Upper lobe of left lung (tissue), 6 donors: Measurements from ENCODE around the gene SMOC1. TPM values are rescaled to one million over a fixed set of nuclear protein-coding genes. Genes with fewer than 3 reads are reported as not detected.

Experiments used
- ATAC-seq, 2 donors: fragments of 200-7000 bp; cut with Tn5 transposase; one replicate each; pipeline ENCODE4 v1.9.1; 2022; ENCODE audit warnings: mild to moderate bottlenecking in 2 of 2, moderate library complexity in 2 of 2; ENCODE audit not compliant: low FRiP score in 2 of 2
- DNase-seq, 2 donors: peaks; one replicate each; pipeline ENCODE4 v3.0.0-alpha.2; 2019 to 2020
- H3K27ac ChIP-seq, 4 donors: fragments of 200-600 bp; sonication (generic); one replicate each; pipeline ENCODE4 v1.5.1; 2016 to 2019
- H3K27me3 ChIP-seq, 4 donors: fragments of 200-600 bp; sonication (generic); one replicate each; pipeline ENCODE4 v1.5.1; 2017 to 2019
- H3K36me3 ChIP-seq, 4 donors: fragments of 200-600 bp; sonication (generic); one replicate each; pipeline ENCODE4 v1.5.1; 2016 to 2019
- H3K4me1 ChIP-seq, 4 donors: fragments of 200-600 bp; sonication (generic); one replicate each; pipeline ENCODE4 v1.5.1; 2018 to 2019
- H3K4me3 ChIP-seq, 4 donors: fragments of 200-600 bp; sonication (generic); one replicate each; pipeline ENCODE4 v1.5.1; 2017 to 2019; ENCODE audit warnings: mild to moderate bottlenecking in 2 of 4, moderate library complexity in 1 of 4
- H3K9me3 ChIP-seq, 4 donors: fragments of 200-600 bp; sonication (generic); one replicate each; pipeline ENCODE4 v1.5.1; 2018 to 2019
- EP300 ChIP-seq, 4 donors: sonication (generic); formaldehyde crosslinking; IDR thresholded peaks; one replicate each; pipeline ENCODE4 v1.5.1; 2017; ENCODE audit warnings: antibody characterized with exemption in 4 of 4, control low read depth in 2 of 4
- POLR2A ChIP-seq, 4 donors: fragments of 450-650 bp; IDR thresholded peaks; one replicate each; pipeline ENCODE4 v1.5.1; 2016 to 2017; ENCODE audit warnings: antibody characterized with exemption in 4 of 4, mild to moderate bottlenecking in 2 of 4
- POLR2AphosphoS5 ChIP-seq, 2 donors: sonication (generic); formaldehyde crosslinking; IDR thresholded peaks; one replicate each; pipeline ENCODE4 v1.5.1; 2017; ENCODE audit warnings: antibody characterized with exemption in 2 of 2
- WGBS, 2 donors: methylation state at CpG; one replicate each; pipeline ENCODE4 v1.1.5; 2017 to 2018; 5-methylcytosine and 5-hydroxymethylcytosine counted together
- total RNA-seq, 6 donors: library from RNA; depleted of rRNA in 4 of 6; stranded (reverse); fragments of >200 nt in 4 of 6; gene quantifications; one replicate each; pipeline versions ENCODE4 v1.1.0 to v1.2.1, GENCODE V29; 2016 to 2021
- TF ChIP-seq, protein P1 (sequence below), 6 experiments: fragments of 450-650 bp in 4 of 6; fragments of 200-600 bp in 2 of 6; sonication (generic) in 2 of 6; IDR thresholded peaks; one replicate each; pipeline ENCODE4 v1.5.1; 2016 to 2019; ENCODE audit warnings: antibody characterized with exemption in 6 of 6
- donor health status: DM: no; HTN: no; CAD: no; lungs with moderate emphysema.
- donor health status: DM: no; HTN: yes; CAD: no; lungs with severe emphysema.

The SMOC1 gene, protein sequence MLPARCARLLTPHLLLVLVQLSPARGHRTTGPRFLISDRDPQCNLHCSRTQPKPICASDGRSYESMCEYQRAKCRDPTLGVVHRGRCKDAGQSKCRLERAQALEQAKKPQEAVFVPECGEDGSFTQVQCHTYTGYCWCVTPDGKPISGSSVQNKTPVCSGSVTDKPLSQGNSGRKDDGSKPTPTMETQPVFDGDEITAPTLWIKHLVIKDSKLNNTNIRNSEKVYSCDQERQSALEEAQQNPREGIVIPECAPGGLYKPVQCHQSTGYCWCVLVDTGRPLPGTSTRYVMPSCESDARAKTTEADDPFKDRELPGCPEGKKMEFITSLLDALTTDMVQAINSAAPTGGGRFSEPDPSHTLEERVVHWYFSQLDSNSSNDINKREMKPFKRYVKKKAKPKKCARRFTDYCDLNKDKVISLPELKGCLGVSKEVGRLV
- total RNA-seq = 1 to 10 TPM in 1 of 6 donors, under 1 TPM in 4, not detected in 1; 0.22 to 1.3 (median 0.61) TPM

DNA sequence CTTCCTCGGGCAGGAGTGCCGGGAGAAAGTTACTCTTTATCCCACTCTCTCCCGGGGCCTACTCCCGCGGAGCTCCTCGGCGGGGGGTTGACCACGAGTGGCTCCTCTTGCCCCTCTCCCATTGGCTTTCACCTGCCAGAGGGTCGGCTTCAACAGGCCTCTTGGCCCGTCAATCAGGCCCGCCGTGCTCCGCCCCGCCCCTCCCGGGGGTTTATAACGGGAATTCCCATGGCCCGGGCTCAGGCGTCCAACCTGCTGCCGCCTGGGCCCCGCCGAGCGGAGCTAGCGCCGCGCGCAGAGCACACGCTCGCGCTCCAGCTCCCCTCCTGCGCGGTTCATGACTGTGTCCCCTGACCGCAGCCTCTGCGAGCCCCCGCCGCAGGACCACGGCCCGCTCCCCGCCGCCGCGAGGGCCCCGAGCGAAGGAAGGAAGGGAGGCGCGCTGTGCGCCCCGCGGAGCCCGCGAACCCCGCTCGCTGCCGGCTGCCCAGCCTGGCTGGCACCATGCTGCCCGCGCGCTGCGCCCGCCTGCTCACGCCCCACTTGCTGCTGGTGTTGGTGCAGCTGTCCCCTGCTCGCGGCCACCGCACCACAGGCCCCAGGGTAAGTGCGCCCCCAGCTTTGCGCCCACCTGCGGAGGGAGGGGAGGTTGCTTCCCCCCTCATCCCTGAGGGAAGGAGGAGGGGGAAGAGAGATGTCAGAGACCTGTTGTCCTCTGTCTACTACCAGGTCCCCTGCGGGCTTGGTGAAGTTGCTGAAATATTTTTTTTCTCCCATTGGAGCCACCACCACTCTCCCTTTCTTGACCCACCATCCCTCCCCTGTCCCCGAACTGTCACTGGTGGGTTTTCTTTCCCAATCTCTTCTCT is at the start of gene SMOC1:
SMOC1 (plus strand) TSS at position 242 of the 869 bp plus-strand sequence; CDS start at position 505, 263 bp downstream.
- Histone ChIP-seq H3K27me3 (peaks cover 2 to 12% (median 8%) of the 10 kb centered on the region in 4 donors), H3K9me3 (no peaks in the 10 kb centered on the region), H3K4me3 (peak within 1 kb of the TSS in 3 of 4 donors; percentile 14 to 37 (median 27)), H3K4me1 (peaks cover 0 to 17% (median 11%) of the 10 kb centered on the region in 4 donors), H3K36me3 (no peaks in the 10 kb centered on the region), H3K27ac (no peak within 1 kb of the TSS)
- TF ChIP-seq POLR2A (IDR thresholded peaks at IDR 0.05) (no peak), POLR2AphosphoS5 (IDR thresholded peaks at IDR 0.05) (no peak), EP300 (IDR thresholded peaks at IDR 0.05) (no peak)
- TF ChIP-seq, protein P1, sequence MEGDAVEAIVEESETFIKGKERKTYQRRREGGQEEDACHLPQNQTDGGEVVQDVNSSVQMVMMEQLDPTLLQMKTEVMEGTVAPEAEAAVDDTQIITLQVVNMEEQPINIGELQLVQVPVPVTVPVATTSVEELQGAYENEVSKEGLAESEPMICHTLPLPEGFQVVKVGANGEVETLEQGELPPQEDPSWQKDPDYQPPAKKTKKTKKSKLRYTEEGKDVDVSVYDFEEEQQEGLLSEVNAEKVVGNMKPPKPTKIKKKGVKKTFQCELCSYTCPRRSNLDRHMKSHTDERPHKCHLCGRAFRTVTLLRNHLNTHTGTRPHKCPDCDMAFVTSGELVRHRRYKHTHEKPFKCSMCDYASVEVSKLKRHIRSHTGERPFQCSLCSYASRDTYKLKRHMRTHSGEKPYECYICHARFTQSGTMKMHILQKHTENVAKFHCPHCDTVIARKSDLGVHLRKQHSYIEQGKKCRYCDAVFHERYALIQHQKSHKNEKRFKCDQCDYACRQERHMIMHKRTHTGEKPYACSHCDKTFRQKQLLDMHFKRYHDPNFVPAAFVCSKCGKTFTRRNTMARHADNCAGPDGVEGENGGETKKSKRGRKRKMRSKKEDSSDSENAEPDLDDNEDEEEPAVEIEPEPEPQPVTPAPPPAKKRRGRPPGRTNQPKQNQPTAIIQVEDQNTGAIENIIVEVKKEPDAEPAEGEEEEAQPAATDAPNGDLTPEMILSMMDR (IDR thresholded peaks at IDR 0.05) = no peak
- 3 to 5% methylated on average over 5 to 32 of the region's 67 CpGs for WGBS, 2 donors
- DNase-seq (peak in 1 of 2 donors; percentile 84), ATAC-seq (peak in 1 of 2 donors; percentile 27)

DNA sequence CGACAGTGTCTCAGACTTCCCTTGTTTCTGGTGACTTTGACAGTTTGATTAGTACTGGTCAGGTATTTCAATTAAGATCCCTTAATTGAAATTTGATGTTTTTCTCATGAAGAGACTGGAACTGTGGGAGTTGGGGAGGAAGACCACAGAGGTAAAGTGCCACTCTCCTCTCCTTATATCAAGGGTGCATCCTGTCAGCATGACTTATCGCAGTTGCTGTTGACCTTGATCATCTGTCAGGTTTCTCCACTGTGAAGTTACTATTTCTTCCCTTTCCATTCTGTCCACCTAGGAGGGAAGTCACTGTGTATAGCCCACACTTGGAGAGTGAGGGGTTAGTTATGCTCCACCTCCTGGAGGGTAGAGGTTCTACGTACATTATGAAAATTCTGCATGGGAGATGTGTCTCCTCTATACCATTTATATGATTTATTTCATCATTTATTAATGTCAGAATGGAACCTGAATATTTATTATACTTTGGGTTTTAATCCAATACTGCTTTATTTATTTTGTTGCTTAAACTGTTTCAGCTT is 40.3 kb upstream of the SMOC1 start:
- Histone ChIP-seq H3K27ac (no peak overlapping the region), H3K4me3 (no peak overlapping the region), H3K27me3 (no peaks in the 10 kb centered on the region), H3K9me3 (no peaks in the 10 kb centered on the region), H3K4me1 (no peaks in the 10 kb centered on the region), H3K36me3 (no peaks in the 10 kb centered on the region)
- TF ChIP-seq, protein P1 (IDR thresholded peaks at IDR 0.05) = no peak
- TF ChIP-seq POLR2A (IDR thresholded peaks at IDR 0.05) (no peak), EP300 (IDR thresholded peaks at IDR 0.05) (no peak), POLR2AphosphoS5 (IDR thresholded peaks at IDR 0.05) (no peak)
- no peak for DNase-seq
- WGBS, 2 donors = 76 to 78% methylated on average over 3 of the region's 3 CpGs
- no peak for ATAC-seq

DNA sequence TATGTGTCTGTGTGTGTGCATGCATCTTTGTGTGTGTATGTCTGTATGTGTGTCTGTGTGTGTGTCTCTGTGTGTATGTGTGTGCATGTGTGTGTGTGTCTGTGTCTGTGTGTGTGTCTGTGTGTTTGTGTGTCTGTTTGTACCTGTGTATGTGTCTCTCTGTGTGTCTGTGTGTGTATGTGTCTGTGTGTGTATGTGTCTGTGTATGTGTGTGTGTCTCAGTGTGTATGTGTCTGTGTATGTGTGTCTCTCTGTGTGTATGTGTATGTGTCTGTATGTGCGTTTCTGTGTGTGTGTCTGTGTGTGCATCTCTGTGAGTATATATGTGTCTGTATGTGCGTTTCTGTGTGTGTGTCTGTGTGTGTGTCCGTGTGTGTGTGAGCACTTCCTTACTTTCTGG is 39.6 kb upstream of the SMOC1 start:
- 87 to 88% methylated on average over 3 of the region's 3 CpGs for WGBS, 2 donors
- TF ChIP-seq POLR2A (IDR thresholded peaks at IDR 0.05) = no peak
- H3K4me1 ChIP-seq = no peaks in the 10 kb centered on the region
- ATAC-seq (no peak), DNase-seq (no peak)
- H3K9me3 ChIP-seq = no peaks in the 10 kb centered on the region
- no peak overlapping the region for H3K4me3 ChIP-seq
- no peaks in the 10 kb centered on the region for H3K36me3 ChIP-seq
- no peaks in the 10 kb centered on the region for H3K27me3 ChIP-seq
- H3K27ac ChIP-seq = no peak overlapping the region

DNA sequence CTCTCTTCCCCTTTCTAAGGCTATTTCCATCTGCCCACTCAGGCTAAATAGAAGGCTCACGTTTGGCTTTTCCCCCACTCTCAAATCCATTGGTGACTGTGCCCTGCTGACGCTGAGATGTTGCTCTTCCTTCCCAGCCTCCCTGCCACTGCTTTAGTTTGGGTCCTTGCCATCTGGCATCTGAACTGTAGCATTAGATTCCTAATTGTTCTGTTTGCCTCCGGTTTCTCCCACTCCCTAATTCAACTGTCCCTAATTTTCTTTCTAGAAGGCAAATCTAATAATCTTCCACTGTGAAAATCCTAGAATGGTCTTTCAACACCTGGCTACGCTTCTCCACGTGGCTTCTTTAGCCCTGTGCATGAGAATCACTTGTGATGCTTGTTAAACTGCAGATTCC is 37.6 kb upstream of the SMOC1 start:
- 52 to 55% methylated on average over 5 of the region's 5 CpGs for WGBS, 2 donors
- H3K4me3 ChIP-seq = no peak overlapping the region
- H3K27me3 ChIP-seq = no peaks in the 10 kb centered on the region
- no peak overlapping the region for H3K27ac ChIP-seq
- no peaks in the 10 kb centered on the region for H3K4me1 ChIP-seq
- no peaks in the 10 kb centered on the region for H3K36me3 ChIP-seq
- DNase-seq (no peak), ATAC-seq (no peak)
- no peaks in the 10 kb centered on the region for H3K9me3 ChIP-seq
- no peak for TF ChIP-seq EP300 (IDR thresholded peaks at IDR 0.05)
- no peak for TF ChIP-seq POLR2A (IDR thresholded peaks at IDR 0.05)
- TF ChIP-seq POLR2AphosphoS5 (IDR thresholded peaks at IDR 0.05) = no peak
- TF ChIP-seq, protein P1 (IDR thresholded peaks at IDR 0.05) = no peak
